ENCODE measurements around the gene CDK6.

CDK6 gene

DNA sequence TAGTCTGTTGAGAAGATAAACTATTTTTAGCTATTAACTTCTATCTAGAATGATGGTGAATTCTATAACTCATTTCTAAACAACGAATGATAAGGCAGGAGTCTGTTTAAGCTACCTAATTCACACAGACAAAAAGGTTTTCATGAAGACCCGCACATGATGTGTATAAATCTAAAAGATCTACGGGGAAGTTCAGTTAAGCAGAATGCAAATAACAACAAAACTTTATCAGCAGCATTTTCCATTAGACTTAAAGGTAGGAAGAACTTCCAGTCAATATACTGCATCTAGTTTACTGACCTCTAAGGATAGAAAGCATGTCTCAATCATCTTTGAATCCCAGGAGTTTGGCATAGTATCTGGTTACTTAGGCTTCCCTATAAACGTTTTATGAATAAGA lies 62.6 kb downstream of the CDK6 start:
- DNase-seq (ENCODE audit: low spot score) = no peak
- in situ Hi-C loops (cut with MboI; ENCODE audit: low sequenced_read_pairs, unreplicated experiment) = no loop called here
- TF ChIP-seq, protein P1, sequence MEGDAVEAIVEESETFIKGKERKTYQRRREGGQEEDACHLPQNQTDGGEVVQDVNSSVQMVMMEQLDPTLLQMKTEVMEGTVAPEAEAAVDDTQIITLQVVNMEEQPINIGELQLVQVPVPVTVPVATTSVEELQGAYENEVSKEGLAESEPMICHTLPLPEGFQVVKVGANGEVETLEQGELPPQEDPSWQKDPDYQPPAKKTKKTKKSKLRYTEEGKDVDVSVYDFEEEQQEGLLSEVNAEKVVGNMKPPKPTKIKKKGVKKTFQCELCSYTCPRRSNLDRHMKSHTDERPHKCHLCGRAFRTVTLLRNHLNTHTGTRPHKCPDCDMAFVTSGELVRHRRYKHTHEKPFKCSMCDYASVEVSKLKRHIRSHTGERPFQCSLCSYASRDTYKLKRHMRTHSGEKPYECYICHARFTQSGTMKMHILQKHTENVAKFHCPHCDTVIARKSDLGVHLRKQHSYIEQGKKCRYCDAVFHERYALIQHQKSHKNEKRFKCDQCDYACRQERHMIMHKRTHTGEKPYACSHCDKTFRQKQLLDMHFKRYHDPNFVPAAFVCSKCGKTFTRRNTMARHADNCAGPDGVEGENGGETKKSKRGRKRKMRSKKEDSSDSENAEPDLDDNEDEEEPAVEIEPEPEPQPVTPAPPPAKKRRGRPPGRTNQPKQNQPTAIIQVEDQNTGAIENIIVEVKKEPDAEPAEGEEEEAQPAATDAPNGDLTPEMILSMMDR (IDR thresholded peaks at IDR 0.05; ENCODE audit: borderline replicate concordance, control extremely low read depth, extremely low read depth, insufficient read depth, missing control alignments) = no peak

DNA sequence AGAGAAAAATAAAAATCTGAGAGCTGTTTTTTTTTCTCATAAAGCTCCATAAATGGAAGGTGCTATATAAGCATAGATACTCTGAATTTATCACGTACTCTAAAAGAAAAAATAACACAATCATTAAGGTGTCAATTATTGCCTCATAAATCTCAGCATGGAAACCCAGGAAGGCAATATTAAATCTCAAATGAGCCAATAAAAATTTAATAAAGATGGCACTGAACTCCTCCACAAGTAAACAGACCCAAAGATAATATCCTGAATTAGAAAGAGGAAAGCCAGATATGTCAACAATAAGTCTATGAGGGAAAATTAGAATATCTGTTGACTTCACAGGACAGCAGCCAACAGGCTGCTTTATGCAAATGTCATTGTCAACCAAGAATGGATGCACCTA lies 66.5 kb downstream of the CDK6 start:
- DNase-seq (ENCODE audit: low spot score) = no peak
- in situ Hi-C loops (cut with MboI; ENCODE audit: low sequenced_read_pairs, unreplicated experiment) = no loop called here

DNA sequence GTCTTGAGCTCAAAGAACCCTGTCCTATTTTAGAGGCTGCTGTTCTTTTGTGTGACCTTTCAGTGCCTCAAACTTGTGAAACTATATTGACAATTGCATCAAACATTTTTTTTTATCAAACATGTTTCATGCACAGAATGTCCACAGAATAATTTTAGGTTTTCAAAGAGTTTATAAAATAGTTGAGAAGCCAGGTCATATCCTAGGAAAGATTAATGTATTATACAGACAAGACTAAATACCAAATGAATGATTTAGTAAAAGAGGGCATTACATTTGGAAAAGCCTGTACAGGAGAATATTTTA lies 67.0 kb downstream of the CDK6 start:
- in situ Hi-C loops (cut with MboI; ENCODE audit: low sequenced_read_pairs, unreplicated experiment) = no loop called here
- TF ChIP-seq, protein P1 (IDR thresholded peaks at IDR 0.05; ENCODE audit: borderline replicate concordance, control extremely low read depth, extremely low read depth, insufficient read depth, missing control alignments) = no peak

More for the DNA sequence above, 66.5 kb downstream of the CDK6 start:
- TF ChIP-seq, protein P1 (IDR thresholded peaks at IDR 0.05; ENCODE audit: borderline replicate concordance, control extremely low read depth, extremely low read depth, insufficient read depth, missing control alignments) = no peak

DNA sequence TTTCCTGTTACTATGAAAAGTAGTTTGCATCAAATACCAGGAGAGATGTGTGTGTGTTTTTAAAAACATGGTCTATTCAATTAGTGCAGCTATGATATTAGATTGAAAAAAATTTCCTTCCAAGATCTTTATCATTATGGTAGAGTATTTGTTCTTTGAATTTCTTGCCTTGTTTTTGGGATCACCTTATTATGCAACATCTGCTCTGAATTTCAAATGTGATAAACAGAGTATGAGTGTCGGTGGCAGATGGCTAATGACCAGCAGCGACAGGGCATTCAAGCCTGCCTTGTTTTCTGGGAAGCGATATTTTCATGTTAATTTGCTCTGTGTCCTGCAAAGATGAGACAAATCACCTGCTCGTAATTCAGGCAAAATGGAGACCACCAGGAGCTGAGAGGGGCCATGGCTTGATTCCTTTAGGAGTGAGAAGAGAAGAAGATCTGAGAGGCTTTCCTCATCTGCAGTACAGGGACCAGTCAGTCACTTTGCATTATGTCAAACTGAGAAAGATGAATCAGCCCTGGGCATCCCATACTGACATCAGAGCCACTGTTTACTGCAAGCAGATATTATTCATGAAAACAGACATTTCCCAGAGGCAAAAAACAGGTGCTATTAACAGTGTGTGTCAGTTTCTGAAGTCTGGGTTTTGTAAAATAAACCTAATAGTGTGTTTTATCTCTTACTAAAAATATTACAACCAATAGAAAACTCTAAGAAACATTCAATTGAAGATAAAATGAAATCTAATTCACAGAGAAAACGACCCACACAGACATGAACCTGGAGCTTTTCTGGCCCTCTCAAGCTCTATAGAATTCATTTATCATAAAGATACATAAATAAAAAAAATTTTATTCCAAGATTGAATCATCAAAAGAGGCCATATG lies 67.6 kb downstream of the CDK6 start:
- DNase-seq (ENCODE audit: low spot score) = peak; percentile 40
- TF ChIP-seq, protein P1 (IDR thresholded peaks at IDR 0.05; ENCODE audit: borderline replicate concordance, control extremely low read depth, extremely low read depth, insufficient read depth, missing control alignments) = no peak
- in situ Hi-C loops (cut with MboI; ENCODE audit: low sequenced_read_pairs, unreplicated experiment) = no loop called here

More for the DNA sequence above, 67.0 kb downstream of the CDK6 start:
- DNase-seq (ENCODE audit: low spot score) = no peak

DNA sequence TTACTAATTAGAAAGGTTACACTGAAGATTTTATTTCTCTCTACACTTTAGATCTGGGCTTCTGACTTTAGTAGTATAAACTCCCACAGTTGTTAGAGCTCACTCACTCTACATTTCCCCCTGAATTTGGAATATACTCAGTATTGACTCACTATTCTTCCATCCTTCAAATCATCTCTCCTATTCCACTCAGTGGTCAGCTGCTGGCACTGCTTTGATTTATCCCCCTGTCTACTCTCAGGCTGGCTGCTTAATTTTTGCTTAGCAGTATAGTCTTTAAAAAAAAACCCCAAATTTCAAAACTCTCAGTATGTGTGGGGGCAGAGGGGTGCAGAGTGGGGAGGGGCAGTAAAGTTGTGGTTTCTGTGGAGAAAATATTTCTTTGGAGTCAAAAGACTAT lies 68.9 kb downstream of the CDK6 start:
- DNase-seq (ENCODE audit: low spot score) = no peak
- in situ Hi-C loops (cut with MboI; ENCODE audit: low sequenced_read_pairs, unreplicated experiment) = no loop called here
- TF ChIP-seq, protein P1 (IDR thresholded peaks at IDR 0.05; ENCODE audit: borderline replicate concordance, control extremely low read depth, extremely low read depth, insufficient read depth, missing control alignments) = no peak

DNA sequence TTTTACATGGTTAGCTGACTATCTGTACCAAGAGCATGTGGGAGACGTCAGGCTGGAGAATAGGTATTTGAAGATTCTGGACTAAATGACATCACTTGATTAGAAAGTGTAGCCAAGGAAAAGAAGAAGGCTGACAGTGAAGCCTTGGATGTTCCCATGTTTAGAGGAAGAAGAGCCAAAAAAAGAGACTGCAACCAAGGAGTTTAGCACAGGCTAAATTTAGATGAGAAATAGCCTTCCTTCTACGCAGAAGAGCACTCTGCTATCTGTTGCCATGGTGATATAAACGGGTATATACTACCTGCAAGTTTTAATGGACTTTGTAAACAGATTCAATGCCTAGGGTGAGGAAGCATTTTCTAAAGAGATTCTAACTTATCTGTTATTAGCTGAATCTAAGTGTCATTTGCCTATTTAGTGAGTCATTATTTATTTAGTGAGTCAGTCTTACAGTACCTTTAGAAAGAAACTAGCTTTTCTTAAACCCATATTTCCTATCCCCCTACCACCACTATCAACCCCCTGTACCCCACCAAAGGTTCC lies 69.8 kb downstream of the CDK6 start:
- no peak for DNase-seq (ENCODE audit: low spot score)
- in situ Hi-C loops (cut with MboI; ENCODE audit: low sequenced_read_pairs, unreplicated experiment) = no loop called here
- TF ChIP-seq, protein P1 (IDR thresholded peaks at IDR 0.05; ENCODE audit: borderline replicate concordance, control extremely low read depth, extremely low read depth, insufficient read depth, missing control alignments) = no peak

All from GM13976 (cell line).